H9 (cell line): ENCODE measurements around the gene MMP24OS. TPM values are rescaled to one million over a fixed set of nuclear protein-coding genes. Genes with fewer than 3 reads are reported as not detected.

Experiments used
- DNase-seq: peaks from one replicate; pipeline ENCODE4 v3.0.0-alpha.2; 2017
- H2AFZ ChIP-seq: one replicate; pipeline ENCODE4 v1.6.1; 2013; ENCODE audit warnings: mild to moderate bottlenecking, low read length, control low read depth, moderate library complexity
- H2AK5ac ChIP-seq: 2 replicates; pipeline ENCODE4 v1.6.1; 2013; ENCODE audit warnings: low read length, control low read depth, mixed read lengths; ENCODE audit not compliant: insufficient read length
- H2BK120ac ChIP-seq: one replicate; pipeline ENCODE4 v1.6.1; 2013; ENCODE audit warnings: low read depth, mild to moderate bottlenecking, low read length, control low read depth, inconsistent platforms; ENCODE audit not compliant: poor library complexity, severe bottlenecking
- H2BK12ac ChIP-seq: 2 replicates; pipeline ENCODE4 v1.6.1; 2013; ENCODE audit warnings: low read length, control low read depth, mixed read lengths, low read depth; ENCODE audit not compliant: insufficient read length
- H2BK15ac ChIP-seq: 2 replicates; pipeline ENCODE4 v1.6.1; 2013; ENCODE audit warnings: low read depth, low read length, control low read depth
- H2BK20ac ChIP-seq: one replicate; pipeline ENCODE4 v1.6.1; 2013; ENCODE audit warnings: low read depth, mild to moderate bottlenecking, low read length, control low read depth, inconsistent platforms; ENCODE audit not compliant: poor library complexity, severe bottlenecking
- H2BK5ac ChIP-seq: 2 replicates; pipeline ENCODE4 v1.6.1; 2013; ENCODE audit warnings: low read length, control low read depth, mixed read lengths; ENCODE audit not compliant: insufficient read length
- H3K14ac ChIP-seq: 2 replicates; pipeline ENCODE4 v1.6.1; 2013; ENCODE audit warnings: low read length, control low read depth; ENCODE audit not compliant: insufficient read depth
- H3K18ac ChIP-seq: 2 replicates; pipeline ENCODE4 v1.6.1; 2013; ENCODE audit warnings: low read depth, mild to moderate bottlenecking, mixed read lengths, low read length, control low read depth; ENCODE audit not compliant: insufficient read length
- H3K23ac ChIP-seq: 2 replicates; pipeline ENCODE4 v1.6.1; 2013; ENCODE audit warnings: low read length, control low read depth, mixed read lengths, low read depth; ENCODE audit not compliant: insufficient read length
- H3K23me2 ChIP-seq: 2 replicates; pipeline ENCODE4 v1.6.1; 2013; ENCODE audit warnings: low read depth, mild to moderate bottlenecking, mixed read lengths, low read length, control low read depth; ENCODE audit not compliant: insufficient read length, poor library complexity, severe bottlenecking
- H3K27ac ChIP-seq: 2 replicates; pipeline ENCODE4 v1.5.1; 2013; ENCODE audit warnings: low read length, control low read depth, mixed read lengths, low read depth; ENCODE audit not compliant: insufficient read length
- H3K27me3 ChIP-seq: 2 replicates; pipeline ENCODE4 v1.6.1; 2013; ENCODE audit warnings: low read length, control low read depth, inconsistent platforms; ENCODE audit not compliant: insufficient read depth
- H3K4ac ChIP-seq: 2 replicates; pipeline ENCODE4 v1.6.1; 2013; ENCODE audit warnings: low read depth, mild to moderate bottlenecking, control low read depth, inconsistent platforms, low read length, moderate library complexity
- H3K4me1 ChIP-seq: 2 replicates; pipeline ENCODE4 v1.6.1; 2013; ENCODE audit warnings: low read length, control low read depth, inconsistent platforms; ENCODE audit not compliant: insufficient read depth
- H3K4me2 ChIP-seq: 2 replicates; pipeline ENCODE4 v1.6.1; 2013; ENCODE audit warnings: low read length, control low read depth, mixed read lengths; ENCODE audit not compliant: insufficient read length, insufficient read depth
- H3K56ac ChIP-seq: 2 replicates; pipeline ENCODE4 v1.6.1; 2013; ENCODE audit warnings: low read depth, mild to moderate bottlenecking, mixed read lengths, low read length, control low read depth; ENCODE audit not compliant: insufficient read length
- H3K79me1 ChIP-seq: 2 replicates; pipeline ENCODE4 v1.6.1; 2013; ENCODE audit warnings: low read depth, mild to moderate bottlenecking, moderate library complexity, low read length, control low read depth, inconsistent platforms; ENCODE audit not compliant: insufficient read depth, poor library complexity, severe bottlenecking
- H3K79me2 ChIP-seq: 2 replicates; pipeline ENCODE4 v1.6.1; 2013; ENCODE audit warnings: low read length, control low read depth, inconsistent platforms; ENCODE audit not compliant: insufficient read depth
- H3K9ac ChIP-seq: 2 replicates; pipeline ENCODE4 v1.6.1; 2013; ENCODE audit warnings: low read length, control low read depth, mixed read lengths; ENCODE audit not compliant: insufficient read length; ENCODE audit errors: extremely low read depth
- H3K9me3 ChIP-seq: one replicate; pipeline ENCODE4 v1.6.1; 2013; ENCODE audit warnings: low read depth, low read length, inconsistent platforms; ENCODE audit not compliant: control insufficient read depth
- H3T11ph ChIP-seq: one replicate; pipeline ENCODE4 v1.6.1; 2013; ENCODE audit warnings: mild to moderate bottlenecking, low read length, control low read depth, inconsistent platforms
- H4K20me1 ChIP-seq: one replicate; pipeline ENCODE4 v1.6.1; 2013; ENCODE audit not compliant: control insufficient read depth, insufficient read length, insufficient read depth
- H4K5ac ChIP-seq: 2 replicates; pipeline ENCODE4 v1.6.1; 2013; ENCODE audit warnings: low read depth, mild to moderate bottlenecking, mixed read lengths, low read length, control low read depth; ENCODE audit not compliant: insufficient read length
- H4K8ac ChIP-seq: replicated peaks from 2 replicates; pipeline ENCODE4 v1.6.1; 2013; ENCODE audit warnings: low read length, control low read depth, mixed read lengths, low read depth; ENCODE audit not compliant: insufficient read length
- H4K91ac ChIP-seq: 2 replicates; pipeline ENCODE4 v1.6.1; 2013; ENCODE audit warnings: low read depth, mild to moderate bottlenecking, moderate library complexity, mixed read lengths, low read length, control low read depth; ENCODE audit not compliant: insufficient read length
- H3K27ac Mint-ChIP-seq, 3 experiments: 2 replicates in 2 of 3; 3 replicates in 1 of 3; pipeline ENCODE4 v1.8.0; 2020 to 2021; ENCODE audit warnings: mixed read lengths in 3 of 3, mild to moderate bottlenecking in 1 of 3, moderate library complexity in 1 of 3
- H3K27me3 Mint-ChIP-seq: 2 replicates; pipeline ENCODE4 v1.8.0; 2021; ENCODE audit warnings: low read depth, mild to moderate bottlenecking, moderate library complexity, mixed read lengths
- H3K36me3 Mint-ChIP-seq, 3 experiments: 2 replicates in 2 of 3; 3 replicates in 1 of 3; pipeline ENCODE4 v1.8.0; 2020 to 2021; ENCODE audit warnings: low read depth in 3 of 3, mixed read lengths in 3 of 3; ENCODE audit not compliant: insufficient read depth in 1 of 3
- H3K4me1 Mint-ChIP-seq, 2 experiments: 2 replicates each; pipeline ENCODE4 v1.8.0; 2020; ENCODE audit warnings: mixed read lengths in 2 of 2
- H3K4me3 Mint-ChIP-seq, 2 experiments: 2 replicates in 1 of 2; 3 replicates in 1 of 2; pipeline ENCODE4 v1.8.0; 2020 to 2021; ENCODE audit warnings: mild to moderate bottlenecking in 2 of 2, mixed read lengths in 2 of 2, moderate library complexity in 1 of 2
- H3K9me3 Mint-ChIP-seq, 2 experiments: 2 replicates in 1 of 2; 3 replicates in 1 of 2; pipeline ENCODE4 v1.8.0; 2020; ENCODE audit warnings: mild to moderate bottlenecking in 2 of 2, mixed read lengths in 2 of 2, moderate library complexity in 1 of 2
- WGBS: extraction: QIAGEN DNeasy Blood & Tissue Kit; methylation state at CpG from one replicate; pipeline ENCODE4 v1.1.7; 2013; ENCODE audit warnings: missing lambda C conversion rate, low lambda C conversion rate, mixed read lengths; ENCODE audit not compliant: insufficient read length; ENCODE audit errors: extremely low coverage; 5-methylcytosine and 5-hydroxymethylcytosine counted together
- total RNA-seq: library from RNA; stranded (reverse); gene quantifications from 2 replicates; pipeline ENCODE4 v1.2.1, GENCODE V29; 2021
- TF ChIP-seq, protein P1 (sequence below): fragments of 200-600 bp; sonication (generic); conservative IDR thresholded peaks from 3 replicates; pipeline ENCODE4 v1.8.0; 2021; ENCODE audit warnings: antibody characterized with exemption, mild to moderate bottlenecking

Gene MMP24OS
- total RNA-seq, 1 experiment from 2014 or later = 43.8 TPM

DNA sequence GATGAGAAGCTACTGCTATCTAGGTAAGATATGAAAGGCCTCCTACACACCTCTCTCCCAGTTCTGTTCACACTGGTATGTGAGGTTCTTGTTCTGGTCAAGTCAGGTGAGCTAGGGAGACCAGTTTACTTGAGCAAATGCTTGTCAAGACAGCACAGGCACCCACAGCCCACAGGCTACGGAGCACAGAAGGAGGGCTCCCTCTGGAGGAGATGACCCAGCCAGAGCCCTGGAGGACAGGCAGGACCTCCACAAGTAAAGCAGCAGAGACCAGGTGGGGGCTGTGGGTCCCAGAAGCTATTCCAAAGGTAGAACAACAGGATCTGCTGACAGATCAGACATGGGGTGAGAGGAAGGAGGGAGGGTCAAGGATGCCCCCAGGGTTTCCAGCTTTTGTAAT is 13.2 kb downstream of the MMP24OS start:
- Histone ChIP-seq H2BK15ac (no peak overlapping the region), H3K79me1 (no peaks in the 10 kb centered on the region), H3K9me3 (no peaks in the 10 kb centered on the region), H3K27me3 (no peaks in the 10 kb centered on the region), H3K4me1 (peaks cover 11% of the 10 kb centered on the region; the same call in 1 of the 2 replicates), H2BK12ac (peak overlapping the region; percentile 19), H3K79me2 (no peaks in the 10 kb centered on the region), H4K91ac (no peak overlapping the region), H3T11ph (no peak overlapping the region), H2BK20ac (no peak overlapping the region), H3K27ac (no peak overlapping the region), H2AFZ (no peak overlapping the region), H3K23ac (no peak overlapping the region), H3K4me2 (no peak overlapping the region), H2BK120ac (no peak overlapping the region), H4K8ac (no peak overlapping the region), H4K5ac (no peak overlapping the region), H2BK5ac (no peak overlapping the region), H3K9ac (no peak overlapping the region), H3K23me2 (no peaks in the 10 kb centered on the region), H3K4ac (no peak overlapping the region), H2AK5ac (no peak overlapping the region), H3K14ac (no peak overlapping the region), H3K56ac (no peak overlapping the region), H3K18ac (no peak overlapping the region), H4K20me1 (no peaks in the 10 kb centered on the region)
- no CpG with 5 or more reads among the region's 1 CpG for WGBS
- peaks cover 60 to 61% of the 10 kb centered on the region in 2 experiments for H3K4me1 Mint-ChIP-seq
- H3K36me3 Mint-ChIP-seq = peaks cover 0 to 42% (median 24%) of the 10 kb centered on the region in 3 experiments; a peak in 5 of 7 replicates
- H3K27me3 Mint-ChIP-seq = no peaks in the 10 kb centered on the region; the same call in none of the 2 replicates
- peak; percentile 87 for DNase-seq
- peak overlapping the region; percentile 92 to 96 (median 94); a peak in 6 of 7 replicates for H3K27ac Mint-ChIP-seq
- H3K4me3 Mint-ChIP-seq = no peak overlapping the region
- TF ChIP-seq, protein P1, sequence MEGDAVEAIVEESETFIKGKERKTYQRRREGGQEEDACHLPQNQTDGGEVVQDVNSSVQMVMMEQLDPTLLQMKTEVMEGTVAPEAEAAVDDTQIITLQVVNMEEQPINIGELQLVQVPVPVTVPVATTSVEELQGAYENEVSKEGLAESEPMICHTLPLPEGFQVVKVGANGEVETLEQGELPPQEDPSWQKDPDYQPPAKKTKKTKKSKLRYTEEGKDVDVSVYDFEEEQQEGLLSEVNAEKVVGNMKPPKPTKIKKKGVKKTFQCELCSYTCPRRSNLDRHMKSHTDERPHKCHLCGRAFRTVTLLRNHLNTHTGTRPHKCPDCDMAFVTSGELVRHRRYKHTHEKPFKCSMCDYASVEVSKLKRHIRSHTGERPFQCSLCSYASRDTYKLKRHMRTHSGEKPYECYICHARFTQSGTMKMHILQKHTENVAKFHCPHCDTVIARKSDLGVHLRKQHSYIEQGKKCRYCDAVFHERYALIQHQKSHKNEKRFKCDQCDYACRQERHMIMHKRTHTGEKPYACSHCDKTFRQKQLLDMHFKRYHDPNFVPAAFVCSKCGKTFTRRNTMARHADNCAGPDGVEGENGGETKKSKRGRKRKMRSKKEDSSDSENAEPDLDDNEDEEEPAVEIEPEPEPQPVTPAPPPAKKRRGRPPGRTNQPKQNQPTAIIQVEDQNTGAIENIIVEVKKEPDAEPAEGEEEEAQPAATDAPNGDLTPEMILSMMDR = peak; percentile 53; the same call in 2 of the 3 replicates
- H3K9me3 Mint-ChIP-seq = no peaks in the 10 kb centered on the region
